Activated CD4-positive, alpha-beta T cell treated with anti-CD3 and anti-CD28 coated beads, Interleukin-2, Interleukin-6, amounts not matched to agents 100 ng/mL and 50 ng/mL, durations not matched to agents 16 hours and 8 hours (primary cell): ENCODE data around the gene HLA-DMA.

Experiments
- DNase-seq: peaks from one replicate; pipeline ENCODE4 v3.0.0-alpha.2; 2020

Gene HLA-DMA

GRCh38 chr6:32952817-32953739 is at the start of gene HLA-DMA:
Gene HLA-DMA, minus strand, starts transcription at chr6:32953097. Its CDS starts 61 bp downstream, at chr6:32953036.
- DNase-seq = peak; percentile 94

GRCh38 chr6:33001685-33002084 is 48.8 kb upstream of the HLA-DMA start:
- no peak for DNase-seq

DNA sequence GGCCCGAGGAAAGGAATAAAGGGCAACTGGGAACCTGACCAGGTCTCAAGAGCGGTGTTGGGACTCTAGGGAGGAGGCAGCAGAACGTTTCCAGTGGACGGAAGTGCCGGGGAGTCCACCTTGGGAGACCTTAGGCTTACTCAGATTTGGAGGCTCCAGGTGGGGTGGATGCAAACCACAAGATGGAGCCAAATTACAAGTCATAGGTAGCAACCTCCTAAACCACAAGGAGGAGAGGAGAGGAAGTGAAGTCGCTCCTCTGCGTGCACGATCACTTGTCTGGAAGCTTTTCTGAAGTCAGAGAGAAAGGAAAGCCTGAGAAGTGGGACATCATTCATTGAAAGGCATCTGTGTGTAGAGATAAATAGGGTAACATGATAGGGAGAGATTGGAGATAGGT is 47.2 kb upstream of the HLA-DMA start:
- DNase-seq = no peak

- DNase-seq = no peak
Observed at GRCh38 chr6:32995448-32995847, 42.6 kb upstream of the HLA-DMA start.

GRCh38 chr6:32993363-32993973 is 40.6 kb upstream of the HLA-DMA start:
- no peak for DNase-seq

DNA sequence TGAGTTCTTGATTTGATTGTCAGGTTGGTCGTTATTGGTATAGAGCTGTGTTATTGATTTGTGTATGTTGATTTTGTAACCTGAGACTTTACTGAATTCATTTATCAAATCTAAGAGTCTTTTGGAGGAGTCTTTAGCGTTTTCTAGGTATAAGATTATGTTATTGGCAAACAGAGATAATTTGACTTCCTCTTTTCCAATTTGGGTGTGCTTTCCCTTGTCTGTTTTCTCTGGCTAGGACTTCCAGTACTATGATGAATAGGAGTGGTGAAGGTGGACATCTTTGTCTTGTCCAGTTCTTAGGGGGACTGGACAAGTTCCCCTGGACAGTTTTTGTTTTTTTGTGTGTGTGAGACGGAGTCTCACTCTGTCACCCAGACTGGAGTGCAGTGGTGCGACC is 39.1 kb upstream of the HLA-DMA start:
- DNase-seq = no peak

- no peak for DNase-seq
Observed at GRCh38 chr6:32989368-32989767, 36.5 kb upstream of the HLA-DMA start.

GRCh38 chr6:32984622-32985389 is 31.9 kb upstream of the HLA-DMA start:
- peak; percentile 91 for DNase-seq

- DNase-seq = no peak
Observed at GRCh38 chr6:32983964-32984621, 31.2 kb upstream of the HLA-DMA start.

- DNase-seq = no peak
Observed at GRCh38 chr6:32983493-32983848, 30.6 kb upstream of the HLA-DMA start.

DNA sequence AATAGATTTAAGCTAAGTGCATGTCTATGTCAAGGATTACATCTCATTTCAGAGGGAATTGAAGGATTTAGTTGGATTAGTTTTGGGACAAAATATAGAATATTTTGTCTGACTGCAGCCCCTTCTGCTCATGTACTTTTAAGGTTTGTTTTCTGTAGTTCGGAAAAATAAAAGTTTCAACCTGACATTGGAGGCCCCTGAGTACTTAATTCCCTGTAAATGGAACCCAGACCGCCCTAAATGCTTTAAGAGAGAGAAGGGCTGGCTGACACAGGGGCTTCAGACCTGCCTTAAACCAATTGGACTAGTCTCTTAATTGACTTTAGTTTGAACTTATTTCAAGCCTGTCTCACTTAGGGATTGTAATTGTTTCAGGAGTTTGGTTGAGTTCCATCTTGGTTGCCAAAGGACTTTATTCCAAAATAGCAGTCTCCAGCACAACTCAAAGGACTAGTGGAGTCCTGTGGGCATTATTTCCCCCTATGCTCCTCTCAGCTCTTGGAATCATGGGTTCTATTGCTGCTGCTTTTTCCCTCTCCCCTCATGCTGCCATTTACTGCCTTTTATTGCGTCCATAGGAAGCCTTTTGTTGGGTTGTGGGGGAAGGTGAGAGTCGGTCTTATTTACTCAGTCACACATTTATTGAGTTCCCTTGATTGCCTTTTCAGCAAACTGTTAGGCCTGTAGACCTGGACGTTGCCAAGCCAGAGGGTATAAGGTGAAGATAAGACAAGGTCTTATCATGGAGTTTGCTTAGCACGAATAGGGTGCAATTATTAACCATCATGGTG is 30.0 kb upstream of the HLA-DMA start:
- DNase-seq = no peak

GRCh38 chr6:32982084-32982701 is 29.3 kb upstream of the HLA-DMA start:
- DNase-seq = no peak

DNA sequence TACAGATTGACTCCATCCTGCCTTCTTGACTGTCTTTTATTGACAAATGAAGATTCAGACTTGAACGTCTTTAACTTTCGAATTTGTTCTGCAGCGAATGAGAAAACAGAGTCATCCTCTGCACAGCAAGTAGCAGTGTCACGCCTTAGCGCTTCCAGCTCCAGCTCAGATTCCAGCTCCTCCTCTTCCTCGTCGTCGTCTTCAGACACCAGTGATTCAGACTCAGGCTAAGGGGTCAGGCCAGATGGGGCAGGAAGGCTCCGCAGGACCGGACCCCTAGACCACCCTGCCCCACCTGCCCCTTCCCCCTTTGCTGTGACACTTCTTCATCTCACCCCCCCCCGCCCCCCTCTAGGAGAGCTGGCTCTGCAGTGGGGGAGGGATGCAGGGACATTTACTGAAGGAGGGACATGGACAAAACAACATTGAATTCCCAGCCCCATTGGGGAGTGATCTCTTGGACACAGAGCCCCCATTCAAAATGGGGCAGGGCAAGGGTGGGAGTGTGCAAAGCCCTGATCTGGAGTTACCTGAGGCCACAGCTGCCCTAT is 27.7 kb upstream of the HLA-DMA start:
- DNase-seq = no peak

DNA sequence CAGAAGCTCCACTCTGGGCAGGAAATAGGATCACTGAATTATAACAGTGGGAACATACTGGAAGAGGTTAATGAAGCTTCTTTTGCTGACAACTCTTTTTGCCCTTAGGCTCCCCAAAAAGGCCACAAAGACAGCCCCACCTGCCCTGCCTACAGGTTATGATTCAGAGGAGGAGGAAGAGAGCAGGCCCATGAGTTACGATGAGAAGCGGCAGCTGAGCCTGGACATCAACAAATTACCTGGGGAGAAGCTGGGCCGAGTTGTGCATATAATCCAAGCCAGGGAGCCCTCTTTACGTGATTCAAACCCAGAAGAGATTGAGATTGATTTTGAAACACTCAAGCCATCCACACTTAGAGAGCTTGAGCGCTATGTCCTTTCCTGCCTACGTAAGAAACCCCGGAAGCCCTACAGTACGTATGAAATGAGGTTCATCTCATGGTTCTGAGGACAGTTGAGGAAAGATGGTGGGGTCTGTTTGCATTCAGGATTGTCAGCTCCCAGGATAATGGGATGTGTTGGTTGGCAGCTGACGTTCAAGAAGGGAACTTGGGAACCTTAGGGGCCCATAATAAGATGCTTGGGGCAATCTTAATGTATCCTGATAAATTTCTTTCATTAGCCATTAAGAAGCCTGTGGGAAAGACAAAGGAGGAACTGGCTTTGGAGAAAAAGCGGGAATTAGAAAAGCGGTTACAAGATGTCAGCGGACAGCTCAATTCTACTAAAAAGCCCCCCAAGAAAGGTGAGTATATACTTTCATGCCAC is 27.0 kb upstream of the HLA-DMA start:
- DNase-seq = no peak

DNA sequence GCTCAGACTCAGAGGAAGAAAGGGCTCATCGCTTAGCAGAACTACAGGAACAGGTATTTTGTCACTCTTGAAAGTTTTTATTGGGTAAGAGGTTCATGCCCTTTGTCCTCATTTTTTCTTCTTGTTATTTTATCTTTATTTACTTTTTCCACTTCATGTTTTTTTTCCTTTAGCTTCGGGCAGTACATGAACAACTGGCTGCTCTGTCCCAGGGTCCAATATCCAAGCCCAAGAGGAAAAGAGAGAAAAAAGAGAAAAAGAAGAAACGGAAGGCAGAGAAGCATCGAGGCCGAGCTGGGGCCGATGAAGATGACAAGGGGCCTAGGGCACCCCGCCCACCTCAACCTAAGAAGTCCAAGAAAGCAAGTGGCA is 25.0 kb upstream of the HLA-DMA start:
- no peak for DNase-seq

GRCh38 chr6:32977272-32977952 is 24.5 kb upstream of the HLA-DMA start:
- DNase-seq = no peak

GRCh38 chr6:32976334-32977069 is 23.6 kb upstream of the HLA-DMA start:
- DNase-seq = no peak

DNA sequence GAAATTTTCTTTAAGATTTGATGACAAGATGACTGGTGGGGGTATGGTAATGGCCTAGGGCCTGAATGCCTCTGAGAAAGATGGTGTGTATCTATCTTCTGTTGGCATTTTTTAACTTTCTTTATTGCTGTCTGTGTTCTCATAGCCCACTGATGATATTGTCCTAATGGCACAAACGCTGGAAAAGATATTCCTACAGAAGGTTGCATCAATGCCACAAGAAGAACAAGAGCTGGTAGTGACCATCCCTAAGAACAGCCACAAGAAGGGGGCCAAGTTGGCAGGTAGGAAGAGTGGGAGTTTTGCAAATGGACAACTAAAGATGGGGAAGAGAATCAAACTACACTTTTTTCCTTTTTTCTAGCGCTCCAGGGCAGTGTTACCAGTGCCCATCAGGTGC is 23.0 kb upstream of the HLA-DMA start:
- DNase-seq = no peak

- no peak for DNase-seq
Observed at GRCh38 chr6:32974541-32975308, 21.8 kb upstream of the HLA-DMA start.
